Endothelial cell of umbilical vein (primary cell): ENCODE results near the gene FAU.

ENCODE experiments used
- CTCF ChIP-seq, 2 donors: IDR thresholded peaks; 1 replicate in 1 of 2; 2 replicates in 1 of 2; pipeline ENCODE4 v1.5.1; 2011; ENCODE audit warnings: low read length in 2 of 2, mild to moderate bottlenecking in 2 of 2, moderate library complexity in 2 of 2, control low read depth in 1 of 2, inconsistent platforms in 1 of 2, low read depth in 1 of 2; ENCODE audit not compliant: insufficient read depth in 1 of 2; ENCODE audit errors: extremely low read depth in 1 of 2
- EZH2 ChIP-seq: IDR thresholded peaks from 2 replicates; pipeline ENCODE4 v1.6.1; 2012; ENCODE audit warnings: borderline replicate concordance, low read depth, mild to moderate bottlenecking, moderate library complexity, low read length, inconsistent platforms; ENCODE audit not compliant: severe bottlenecking
- JUN ChIP-seq: IDR thresholded peaks from 2 replicates; pipeline ENCODE4 v1.6.1; 2011; ENCODE audit warnings: borderline replicate concordance, low read depth; ENCODE audit not compliant: insufficient read length, insufficient read depth
- POLR2A ChIP-seq: IDR thresholded peaks from 2 replicates; pipeline ENCODE4 v1.6.1; 2012; ENCODE audit warnings: low read depth, mild to moderate bottlenecking, control low read depth, low read length
- POLR2AphosphoS5 ChIP-seq: IDR thresholded peaks from 2 replicates; pipeline ENCODE4 v1.6.1; 2012; ENCODE audit warnings: low read depth, mild to moderate bottlenecking, control low read depth, low read length, moderate library complexity; ENCODE audit not compliant: insufficient read depth

DNA sequence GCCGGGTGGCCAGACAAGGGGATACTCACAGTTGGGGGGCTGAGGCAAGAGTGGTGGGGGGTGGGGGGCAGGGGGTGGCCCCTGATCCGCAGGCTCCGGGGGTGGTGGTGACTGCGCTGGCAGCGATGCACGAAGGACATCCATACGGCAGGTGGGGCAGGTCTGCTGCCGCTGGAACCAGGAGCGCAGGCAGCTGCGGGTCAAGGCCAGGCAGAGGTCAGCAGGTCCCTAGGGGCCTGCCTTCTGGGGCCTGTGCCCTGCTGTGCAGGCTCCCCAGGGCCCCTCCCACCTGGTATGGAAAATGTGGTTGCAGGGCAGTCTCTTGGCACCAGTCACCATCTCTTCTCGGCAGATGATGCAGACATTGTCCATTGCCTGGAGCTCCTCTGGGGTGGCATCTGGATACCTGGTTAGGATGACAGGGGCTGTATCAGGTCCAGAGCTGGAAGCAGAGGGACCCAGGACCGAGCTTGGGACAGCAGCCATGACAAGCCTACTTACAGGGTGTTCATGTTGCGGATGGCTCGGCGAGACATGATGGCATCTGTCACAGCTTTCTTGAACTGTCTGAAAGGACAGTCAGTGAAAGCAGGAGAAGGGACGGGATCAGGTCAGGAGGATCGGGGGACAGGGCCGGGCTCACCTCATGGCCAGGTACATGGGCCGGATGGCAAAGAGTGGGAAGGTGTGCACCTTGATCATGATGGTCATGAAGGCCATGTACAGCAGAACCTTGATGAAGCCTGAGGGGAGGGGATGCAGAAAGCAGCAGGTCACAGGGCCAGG, 8.9 kb upstream of the FAU start:
- TF ChIP-seq POLR2AphosphoS5 (no peak), CTCF (IDR thresholded peaks at IDR 0.05; ENCODE audit: extremely low read depth in 1 of 2, insufficient read depth in 1 of 2, low read depth in 1 of 2, low read length in 2 of 2) (no peak), JUN (no peak), POLR2A (no peak), EZH2 (no peak)
